Measurements from ENCODE around the gene RHO.

GRCh38 chr3:129549805-129550204 lies 21.4 kb downstream of the RHO start:
- TF ChIP-seq, protein P1, sequence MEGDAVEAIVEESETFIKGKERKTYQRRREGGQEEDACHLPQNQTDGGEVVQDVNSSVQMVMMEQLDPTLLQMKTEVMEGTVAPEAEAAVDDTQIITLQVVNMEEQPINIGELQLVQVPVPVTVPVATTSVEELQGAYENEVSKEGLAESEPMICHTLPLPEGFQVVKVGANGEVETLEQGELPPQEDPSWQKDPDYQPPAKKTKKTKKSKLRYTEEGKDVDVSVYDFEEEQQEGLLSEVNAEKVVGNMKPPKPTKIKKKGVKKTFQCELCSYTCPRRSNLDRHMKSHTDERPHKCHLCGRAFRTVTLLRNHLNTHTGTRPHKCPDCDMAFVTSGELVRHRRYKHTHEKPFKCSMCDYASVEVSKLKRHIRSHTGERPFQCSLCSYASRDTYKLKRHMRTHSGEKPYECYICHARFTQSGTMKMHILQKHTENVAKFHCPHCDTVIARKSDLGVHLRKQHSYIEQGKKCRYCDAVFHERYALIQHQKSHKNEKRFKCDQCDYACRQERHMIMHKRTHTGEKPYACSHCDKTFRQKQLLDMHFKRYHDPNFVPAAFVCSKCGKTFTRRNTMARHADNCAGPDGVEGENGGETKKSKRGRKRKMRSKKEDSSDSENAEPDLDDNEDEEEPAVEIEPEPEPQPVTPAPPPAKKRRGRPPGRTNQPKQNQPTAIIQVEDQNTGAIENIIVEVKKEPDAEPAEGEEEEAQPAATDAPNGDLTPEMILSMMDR (conservative IDR thresholded peaks at IDR 0.05; ENCODE audit: low read depth, low read length) = no peak
- no peak for TF ChIP-seq EZH2 (IDR thresholded peaks at IDR 0.05; ENCODE audit: low read length, unreplicated experiment)

Data from PC-3 (cell line).